ENCODE measurements around the gene SLC37A1. TPM values are rescaled to one million over a fixed set of nuclear protein-coding genes. Genes with fewer than 3 reads are reported as not detected.

SLC37A1 gene
- total RNA-seq, 4 donors from 2014 or later = 10.7 to 21.1 (median 14.0) TPM

DNA sequence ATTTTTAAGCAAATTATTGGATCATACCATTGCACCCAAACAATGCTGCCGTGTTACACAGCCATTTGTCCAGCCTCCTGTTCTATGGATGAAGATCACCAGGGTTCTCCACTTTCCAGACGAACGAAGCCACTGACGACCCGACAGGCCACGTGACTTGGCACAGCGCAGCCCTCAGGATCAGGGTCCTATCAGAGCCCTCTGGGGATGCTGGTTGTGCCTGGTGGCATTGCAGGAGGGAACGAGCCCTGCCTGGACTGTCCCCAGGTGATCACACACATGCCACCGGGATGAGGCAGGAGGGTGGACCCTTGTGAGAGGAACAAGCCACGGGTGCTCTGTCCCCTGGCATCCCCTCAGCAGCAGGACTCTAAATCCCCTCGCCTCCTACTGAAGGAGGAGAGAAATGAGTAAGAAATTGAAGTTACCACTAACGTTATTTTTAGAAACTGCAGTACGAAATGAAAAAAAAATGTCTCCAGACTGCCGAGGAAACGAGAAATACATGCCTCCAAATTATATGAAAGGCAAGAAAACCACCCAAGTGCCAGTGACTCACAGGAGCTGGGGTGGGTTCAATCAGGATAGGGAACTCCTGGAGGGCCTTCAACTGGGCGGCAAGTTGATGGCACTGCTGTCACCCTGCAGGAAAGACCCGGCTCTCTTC, 81.1 kb downstream of the SLC37A1 start:
- intact Hi-C loops (cut with DNase I) = loop anchor here (5.0 kb wide), 1 partner anchor 223 kb away; no protein-coding TSS in a partner anchor
- Histone ChIP-seq H3K27ac (no peak overlapping the region), H3K9me3 (no peaks in the 10 kb centered on the region), H3K4me3 (no peak overlapping the region), H3K36me3 (no peaks in the 10 kb centered on the region), H3K27me3 (peaks cover 0 to 16% (median 0%) of the 10 kb centered on the region in 4 donors), H3K4me1 (peaks cover 6 to 10% (median 7%) of the 10 kb centered on the region in 3 donors)
- 58 to 59% methylated on average over 10 to 12 of the region's 17 CpGs for WGBS, 2 donors
- DNase-seq = no peak
- no peak for TF ChIP-seq POLR2A (IDR thresholded peaks at IDR 0.05)
- TF ChIP-seq CTCF (IDR thresholded peaks at IDR 0.05) = no peak

GRCh38 chr21:42595283-42596187, 81.9 kb downstream of the SLC37A1 start:
- peaks cover 0 to 16% (median 0%) of the 10 kb centered on the region in 4 donors for H3K27me3 ChIP-seq
- intact Hi-C loops (cut with DNase I) = no loop called here
- WGBS, 2 donors = 86 to 95% methylated on average over 9 to 16 of the region's 25 CpGs
- peaks cover 6 to 10% (median 7%) of the 10 kb centered on the region in 3 donors for H3K4me1 ChIP-seq
- H3K4me3 ChIP-seq = no peak overlapping the region
- DNase-seq = no peak
- no peak for TF ChIP-seq POLR2A (IDR thresholded peaks at IDR 0.05)
- no peak for TF ChIP-seq CTCF (IDR thresholded peaks at IDR 0.05)
- H3K27ac ChIP-seq = no peak overlapping the region
- H3K36me3 ChIP-seq = no peaks in the 10 kb centered on the region
- H3K9me3 ChIP-seq = no peaks in the 10 kb centered on the region

GRCh38 chr21:42596657-42597056, 83.0 kb downstream of the SLC37A1 start:
- 85 to 90% methylated on average over 2 of the region's 2 CpGs for WGBS, 2 donors
- Histone ChIP-seq H3K27me3 (peaks cover 0 to 16% (median 0%) of the 10 kb centered on the region in 4 donors), H3K36me3 (no peaks in the 10 kb centered on the region), H3K4me1 (peaks cover 6 to 10% (median 7%) of the 10 kb centered on the region in 3 donors), H3K4me3 (no peak overlapping the region), H3K27ac (no peak overlapping the region), H3K9me3 (no peaks in the 10 kb centered on the region)
- TF ChIP-seq CTCF (IDR thresholded peaks at IDR 0.05) (no peak), POLR2A (IDR thresholded peaks at IDR 0.05) (no peak)
- intact Hi-C loops (cut with DNase I) = no loop called here
- no peak for DNase-seq

DNA sequence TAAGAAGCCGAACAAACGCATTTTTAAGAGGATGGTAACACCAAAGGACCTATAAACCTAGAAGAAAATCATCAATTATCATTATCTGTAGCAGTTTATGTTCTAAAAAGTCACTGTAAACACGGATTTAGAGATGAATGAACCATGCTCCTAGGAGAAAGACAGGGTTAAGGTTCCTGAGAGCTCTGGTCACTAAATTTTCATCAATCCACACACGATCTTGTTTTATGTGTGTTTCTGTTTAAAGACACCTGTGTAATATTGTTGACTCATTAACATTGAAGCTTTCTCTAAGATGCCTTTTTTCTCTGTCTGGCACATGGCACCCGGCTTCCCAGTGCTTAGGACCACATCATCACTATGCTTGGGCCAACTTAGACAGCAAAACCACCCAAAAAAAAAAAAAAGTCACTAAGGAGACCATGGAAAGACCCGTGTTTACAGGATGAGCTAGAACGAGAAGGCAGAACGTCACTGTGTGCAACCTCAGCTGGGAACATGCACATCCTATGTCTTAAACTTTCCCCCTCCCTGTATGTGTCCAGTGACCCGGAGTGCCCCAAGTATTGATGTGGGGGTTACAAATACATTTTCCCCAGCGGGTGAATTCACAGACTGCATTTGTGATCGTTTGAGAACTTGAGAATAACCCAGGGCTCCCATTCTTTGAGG, 84.0 kb downstream of the SLC37A1 start:
- DNase-seq = no peak
- Histone ChIP-seq H3K27me3 (peaks cover 0 to 12% (median 0%) of the 10 kb centered on the region in 4 donors), H3K4me1 (peaks cover 6 to 18% (median 7%) of the 10 kb centered on the region in 3 donors), H3K4me3 (no peak overlapping the region), H3K9me3 (no peaks in the 10 kb centered on the region), H3K27ac (no peak overlapping the region), H3K36me3 (no peaks in the 10 kb centered on the region)
- 83 to 89% methylated on average over 11 of the region's 11 CpGs for WGBS, 2 donors
- intact Hi-C loops (cut with DNase I) = no loop called here
- no peak for TF ChIP-seq POLR2A (IDR thresholded peaks at IDR 0.05)
- TF ChIP-seq CTCF (IDR thresholded peaks at IDR 0.05) = no peak
